HG03439 (cell line): ENCODE measurements around the gene LMF1.
A peak's percentile ranks its signal among the peaks of the same experiment; 100 is the strongest.
"Not testable (repeated sequence)": the region's sequence is repeated elsewhere in the genome, so short reads cannot be mapped to it uniquely, and the experiment has no call there.

Experiments
- ATAC-seq: cut with Tn5 transposase; IDR thresholded peaks from one replicate; pipeline ENCODE4 v1.9.1; 2021; ENCODE audit warnings: mild to moderate bottlenecking, moderate library complexity; ENCODE audit not compliant: unreplicated experiment

LMF1 gene

DNA sequence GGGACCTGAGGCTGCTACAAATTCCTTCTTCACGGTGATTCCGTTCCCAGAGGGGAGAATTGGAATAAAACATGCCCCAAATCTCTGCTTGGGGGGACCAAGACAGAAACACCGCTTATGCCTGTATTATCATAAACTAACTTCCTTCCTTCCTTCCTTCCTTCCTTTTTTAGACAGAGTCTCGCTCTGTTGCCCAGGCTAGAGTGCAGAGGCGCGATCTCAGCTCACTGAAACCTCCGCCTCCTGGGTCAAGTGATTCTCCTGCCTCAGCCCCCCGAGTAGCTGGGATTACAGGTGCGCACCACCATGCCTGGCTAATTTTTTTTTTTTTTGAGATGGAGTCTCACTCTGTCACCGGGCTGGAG lies 150.8 kb downstream of the LMF1 start:
- not testable (repeated sequence) for ATAC-seq

DNA sequence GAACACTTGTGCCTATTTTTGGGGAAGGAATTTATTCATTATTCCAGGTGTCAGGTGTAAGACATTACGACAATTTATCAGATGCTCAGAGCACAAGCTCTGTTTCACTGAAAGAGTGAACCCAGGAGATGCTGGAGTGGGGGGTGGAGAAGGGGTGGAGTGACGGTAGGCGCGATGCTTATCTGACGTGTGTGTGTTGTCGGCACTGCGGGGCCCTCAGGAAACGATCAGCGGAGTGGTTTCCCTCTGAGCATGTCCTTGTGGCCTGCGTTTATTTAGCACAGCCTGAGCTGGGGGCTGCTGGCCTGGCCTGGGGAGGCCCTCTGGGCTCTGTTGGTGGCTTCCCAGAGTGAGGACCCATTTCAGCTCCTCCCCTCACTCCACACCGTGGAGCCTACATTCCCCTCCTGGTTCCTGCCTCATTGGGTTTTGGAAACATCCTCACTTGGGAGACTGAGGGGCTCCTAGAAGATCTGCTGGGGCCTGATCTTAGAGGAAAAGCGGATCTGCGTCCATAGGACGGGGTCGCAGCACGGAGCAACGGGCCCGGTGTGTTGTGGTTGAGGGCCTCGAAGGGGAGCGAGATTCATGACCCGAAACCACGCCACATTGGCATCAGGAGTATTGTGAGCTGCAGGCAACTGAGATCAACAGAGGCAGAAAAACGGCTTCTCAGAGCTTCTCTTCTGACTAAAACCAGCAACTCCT lies 151.3 kb downstream of the LMF1 start:
- no peak for ATAC-seq

DNA sequence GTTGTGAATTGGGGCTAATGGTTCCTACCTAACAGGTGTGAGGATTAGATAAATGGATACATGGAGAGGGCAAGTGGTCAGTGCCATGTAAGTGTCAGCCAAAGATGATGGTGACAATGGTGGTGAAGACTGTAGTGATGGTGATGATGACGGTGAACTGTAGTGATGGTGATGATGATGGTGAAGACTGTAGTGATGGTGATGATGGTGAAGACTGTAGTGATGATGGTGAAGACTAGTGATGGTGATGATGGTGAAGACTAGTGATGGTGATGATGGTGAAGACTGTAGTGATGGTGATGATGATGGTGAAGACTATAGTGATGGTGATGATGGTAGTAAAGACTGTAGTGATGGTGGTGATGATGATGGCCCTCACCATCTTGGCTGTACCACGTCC lies 152.2 kb downstream of the LMF1 start:
- no peak for ATAC-seq

DNA sequence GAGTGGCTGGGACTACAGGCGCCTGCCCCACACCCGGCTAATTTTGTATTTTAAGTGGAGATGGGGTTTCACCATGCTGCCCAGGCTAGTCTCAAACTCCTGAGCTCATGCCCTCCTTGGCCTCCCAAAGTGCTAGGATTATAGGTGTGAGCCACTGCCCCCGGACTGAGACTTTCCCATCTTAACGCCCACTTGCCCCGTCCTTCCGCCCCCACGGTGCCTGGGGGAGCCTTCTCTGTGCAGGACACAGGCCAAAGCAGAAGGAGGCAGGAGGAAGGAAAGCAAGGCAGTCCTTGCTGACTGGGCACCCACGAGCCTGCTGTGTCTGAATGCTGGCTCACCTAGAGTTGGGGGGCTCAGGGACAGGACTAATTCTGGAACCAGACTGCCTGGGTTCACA lies 152.7 kb downstream of the LMF1 start:
- ATAC-seq = no peak

DNA sequence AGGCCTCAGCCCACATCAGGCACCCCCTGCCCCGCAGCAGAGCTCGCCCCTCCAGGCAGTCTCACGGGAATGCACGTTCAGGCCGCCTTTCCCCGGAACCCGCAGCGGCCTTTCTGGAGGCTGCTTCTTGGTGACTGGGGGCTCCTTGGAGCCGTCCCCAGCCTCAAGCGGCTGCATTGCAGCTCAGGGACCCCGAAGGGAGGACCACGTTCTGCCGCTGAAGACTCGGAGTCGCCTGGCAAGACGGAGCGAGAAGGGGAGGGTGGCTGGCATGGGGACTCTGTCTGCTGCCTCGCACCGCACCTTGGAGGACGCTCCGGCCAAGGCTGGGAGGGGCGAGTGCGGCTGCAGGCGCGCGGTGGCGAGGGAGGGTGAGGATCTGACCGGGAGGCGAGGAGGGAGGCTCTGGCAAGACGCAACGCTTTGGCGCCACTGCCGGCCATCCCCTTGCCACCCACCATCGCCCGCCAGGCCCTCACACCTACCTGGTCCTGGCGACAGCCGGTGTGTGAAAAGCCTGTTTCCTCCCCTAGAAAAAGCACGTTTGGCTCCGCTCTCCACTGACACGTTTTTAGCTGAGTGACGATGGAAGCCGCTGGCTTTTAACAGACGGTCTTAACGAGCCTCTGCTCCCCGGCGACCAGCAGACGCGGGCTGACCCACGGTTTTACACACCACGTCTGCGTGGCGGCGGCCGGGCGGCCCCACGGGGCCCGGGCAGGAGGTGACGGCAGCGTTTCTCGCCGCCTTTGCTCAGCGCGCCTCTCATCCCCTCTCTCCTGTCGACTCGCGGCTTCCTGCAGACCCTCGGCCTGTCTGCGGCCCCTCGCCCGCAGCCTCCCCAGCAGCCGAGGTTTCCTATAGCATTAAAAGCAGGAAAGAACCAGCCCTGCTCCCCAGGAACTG lies 153.5 kb downstream of the LMF1 start:
- ATAC-seq = no peak

DNA sequence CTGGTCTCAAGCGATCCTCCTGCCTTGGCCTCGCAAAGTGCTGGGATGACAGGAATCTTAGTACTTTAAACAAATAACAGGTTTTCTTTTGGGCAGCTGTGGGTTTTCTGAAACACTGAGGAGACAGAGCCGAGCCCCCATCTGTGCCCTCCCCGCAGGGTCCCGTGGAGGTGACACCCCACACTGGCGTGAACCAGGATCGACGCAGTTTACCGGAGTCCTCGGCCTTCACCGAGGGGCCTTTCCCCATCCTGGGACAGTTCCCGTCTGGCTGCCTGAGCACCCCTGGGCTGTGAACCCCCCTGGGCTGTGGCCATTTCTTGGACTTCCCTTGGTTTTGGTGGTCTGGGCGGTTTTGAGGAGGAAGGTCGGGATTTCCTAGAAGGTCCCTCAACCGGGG lies 154.9 kb downstream of the LMF1 start:
- no peak for ATAC-seq

DNA sequence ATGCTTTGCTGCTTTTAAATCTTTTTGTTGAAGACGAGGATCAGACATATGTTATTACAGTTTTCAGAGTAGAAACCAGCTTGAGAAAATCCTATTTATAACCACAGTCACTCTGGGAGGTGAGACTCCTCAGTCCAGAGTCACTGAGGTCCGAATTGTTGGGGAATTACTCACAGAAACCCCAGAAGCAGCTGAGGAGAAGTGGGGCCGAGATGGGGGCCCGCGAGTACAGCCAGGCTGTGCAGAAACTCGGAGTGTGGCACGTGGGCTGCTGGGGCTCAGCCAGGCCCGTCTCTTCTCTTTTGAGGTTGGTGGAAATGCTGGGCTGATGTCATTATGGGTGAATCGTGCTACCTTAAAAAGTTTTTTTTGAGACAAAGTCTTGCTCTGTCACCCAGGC lies 155.8 kb downstream of the LMF1 start:
- no peak for ATAC-seq

DNA sequence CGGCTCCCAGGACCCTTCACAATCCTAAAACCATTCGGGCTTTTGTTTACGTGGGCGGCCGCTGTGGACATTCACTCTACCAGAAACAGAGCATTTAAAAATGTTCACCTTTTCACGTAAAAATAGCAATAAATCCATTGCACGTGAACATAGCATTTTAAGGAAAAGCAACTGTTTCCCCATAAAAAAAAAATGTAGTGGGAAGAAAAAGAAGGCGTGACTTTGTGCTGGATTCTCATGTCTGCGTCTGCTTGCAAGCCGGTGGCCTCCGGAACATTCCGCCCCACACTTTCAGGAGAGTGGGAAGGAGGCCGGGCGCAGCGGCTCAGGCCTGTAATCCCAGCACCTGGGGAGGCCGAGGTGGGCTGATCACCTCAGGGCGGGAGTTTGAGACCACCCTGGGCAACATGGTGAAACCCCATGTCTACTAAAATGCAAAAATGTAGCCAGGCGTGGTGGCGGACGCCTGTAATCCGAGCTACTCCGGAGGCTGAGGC lies 156.8 kb downstream of the LMF1 start:
- no peak for ATAC-seq

DNA sequence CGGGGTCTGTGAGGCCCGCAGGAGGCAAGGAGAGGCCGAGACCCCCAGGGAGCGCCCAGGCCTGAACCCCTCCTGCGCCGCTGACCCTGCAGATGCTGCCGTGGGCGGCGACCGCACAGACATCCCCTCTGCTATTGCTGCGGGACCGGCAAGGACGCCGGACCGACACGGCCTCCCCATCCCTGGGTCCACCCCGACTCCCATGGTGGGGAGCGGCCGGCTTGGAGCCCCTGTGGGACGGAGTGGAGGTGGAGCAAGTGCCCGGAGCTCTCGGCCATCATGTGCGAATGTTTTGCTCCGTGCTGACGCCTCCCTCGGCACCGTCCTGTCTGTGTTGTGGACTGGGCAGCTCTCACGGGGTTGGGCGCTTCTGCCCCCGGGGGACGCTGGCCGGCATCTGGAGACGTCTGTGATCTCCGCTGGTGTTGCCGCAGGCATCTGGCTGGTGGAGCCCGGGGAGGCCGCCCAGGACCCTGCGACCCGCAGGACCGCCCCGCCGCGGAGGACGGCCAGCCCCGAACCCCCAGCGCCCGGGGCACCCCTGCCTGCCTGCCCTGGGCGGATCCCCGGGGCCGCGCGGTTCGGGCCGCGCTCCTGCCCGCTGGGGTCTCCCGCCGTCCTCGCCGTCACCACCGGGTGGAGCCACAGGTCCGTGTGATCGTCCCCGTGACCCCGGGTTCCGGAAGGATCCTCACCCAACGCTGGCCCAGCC lies 157.4 kb downstream of the LMF1 start:
- no peak for ATAC-seq

DNA sequence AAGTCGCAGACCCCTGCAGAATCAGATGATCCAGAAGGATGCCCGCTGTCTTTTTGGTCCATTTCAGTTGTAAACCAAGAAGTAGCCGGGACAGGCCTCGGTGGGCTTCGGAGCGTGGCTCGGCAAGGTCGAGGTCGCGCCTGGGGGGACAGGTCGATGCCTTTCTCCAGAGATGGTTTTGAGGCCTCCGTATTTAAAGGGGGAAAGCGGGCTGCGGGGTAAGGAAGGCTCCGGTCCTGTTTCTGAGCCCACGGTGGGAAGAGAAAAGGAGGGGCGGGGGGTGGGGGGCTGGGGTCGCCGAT lies 162.7 kb downstream of the LMF1 start:
- no peak for ATAC-seq

DNA sequence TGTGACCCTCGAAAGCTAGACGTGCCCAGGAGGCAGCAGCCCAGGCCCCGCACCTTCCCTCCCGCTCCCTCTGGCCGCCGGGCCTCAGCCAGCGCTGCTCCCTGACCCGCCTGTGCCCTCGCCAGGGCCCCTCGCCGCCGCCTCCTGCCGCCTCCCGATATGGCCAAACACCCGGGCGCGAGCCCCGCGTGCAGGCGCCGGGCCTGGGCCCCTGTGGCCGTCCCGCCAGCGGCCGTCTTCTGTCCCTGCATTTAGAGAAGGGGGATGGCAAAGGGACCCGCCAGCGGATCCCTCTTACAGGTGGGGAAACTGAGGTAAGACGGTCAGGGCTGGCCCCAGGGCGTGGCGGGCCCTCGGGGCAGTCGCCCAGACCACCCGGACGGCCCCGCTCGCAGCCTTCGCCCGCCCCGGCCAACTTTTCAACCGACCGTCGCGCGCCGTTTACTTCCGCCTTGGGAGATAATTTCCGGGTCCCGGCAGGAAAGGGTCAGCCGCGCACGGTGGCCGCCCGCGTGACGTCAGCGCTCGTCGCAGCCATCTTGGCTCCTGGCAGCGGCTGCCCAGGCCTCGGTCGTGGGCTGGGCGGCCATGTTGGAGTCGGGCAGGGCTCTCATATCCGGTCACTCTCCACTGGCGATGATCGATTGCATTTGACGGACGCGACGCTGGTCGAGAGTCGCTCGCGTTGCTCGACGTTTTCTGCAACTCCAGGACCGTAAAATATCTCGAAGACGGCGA lies 163.3 kb downstream of the LMF1 start:
- ATAC-seq = peak; percentile 77

DNA sequence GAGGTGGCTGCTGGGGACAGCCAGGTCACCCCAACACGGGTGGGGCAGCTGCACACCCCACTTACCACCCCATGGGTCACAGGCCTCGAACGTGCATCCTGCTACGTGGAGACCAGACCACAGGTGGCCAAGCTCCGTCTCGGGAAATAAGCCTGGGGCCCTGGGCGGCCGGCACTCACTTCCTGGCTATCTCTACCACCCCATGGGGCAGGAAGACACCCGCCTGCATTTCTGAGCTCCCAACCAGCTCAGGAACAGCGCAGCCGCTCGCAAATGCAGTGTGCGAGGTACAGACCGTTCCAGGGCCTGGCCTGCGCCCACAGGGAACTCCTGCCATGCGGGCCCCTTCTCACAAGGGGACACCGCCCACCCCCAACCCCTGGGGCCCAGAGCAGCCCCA lies 165.3 kb downstream of the LMF1 start:
- ATAC-seq = no peak

DNA sequence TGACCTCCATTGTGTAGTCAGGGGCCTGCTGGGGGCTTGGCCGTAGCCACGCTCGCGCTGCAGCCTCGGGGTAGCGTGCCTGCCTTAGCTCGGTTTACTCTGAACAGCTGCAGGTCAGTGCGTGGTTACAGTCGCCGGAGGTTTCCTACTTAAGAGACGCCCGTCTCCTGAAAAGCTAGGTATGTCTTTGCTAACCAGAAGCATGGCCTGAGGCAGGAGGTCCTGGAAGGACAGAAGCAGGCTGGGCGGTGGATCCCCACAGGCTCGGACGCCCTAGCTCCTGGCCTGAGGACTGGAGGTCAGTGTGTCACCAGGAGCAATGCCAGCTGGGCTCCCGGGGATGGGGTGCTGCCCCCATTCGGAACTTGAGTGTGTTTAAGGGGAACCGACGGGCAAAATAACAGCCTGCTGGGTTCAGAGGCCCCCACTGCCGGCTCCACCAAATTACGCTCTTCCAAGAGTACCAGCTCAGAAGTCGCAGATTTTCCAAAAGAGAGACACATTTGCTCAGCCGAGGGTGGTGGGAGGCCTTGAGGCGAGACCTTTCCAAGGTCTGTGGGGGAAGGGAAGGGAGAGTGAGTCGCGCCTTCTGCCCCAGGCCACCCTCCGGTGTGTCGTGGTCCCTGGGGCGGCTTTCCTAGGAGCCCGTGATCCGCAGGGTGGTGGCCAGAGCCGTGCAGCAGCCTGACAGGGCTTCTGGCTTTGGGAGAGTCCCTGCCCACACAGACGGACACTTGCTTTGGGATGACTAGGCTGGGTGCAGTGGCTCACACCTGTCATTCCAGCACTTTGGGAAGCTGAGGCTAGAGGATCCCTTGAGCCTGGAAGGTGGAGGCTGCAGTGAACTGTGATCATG lies 166.4 kb downstream of the LMF1 start:
- no peak for ATAC-seq

DNA sequence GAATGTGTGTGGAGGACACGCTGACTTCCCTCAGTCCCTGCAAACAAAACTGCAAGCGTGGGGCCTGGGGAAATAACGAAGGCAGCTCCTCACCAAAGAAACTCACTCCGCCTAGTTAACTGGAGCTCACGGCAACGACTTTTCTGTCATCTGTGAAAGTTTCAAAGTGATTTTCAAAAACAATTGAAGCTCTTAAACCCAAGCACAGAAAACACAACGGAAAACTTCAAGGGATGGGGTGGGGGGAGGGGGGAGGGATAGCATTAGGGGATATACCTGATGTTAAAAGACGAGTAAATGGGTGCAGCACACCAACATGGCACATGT lies 167.1 kb downstream of the LMF1 start:
- ATAC-seq = no peak
